Activated T-cell treated with anti-CD3 and anti-CD28 coated beads, Interleukin-2, amount 50 U/mL, for 72 hours (primary cell): ENCODE results near the gene MGAM2. TPM values are rescaled to one million over a fixed set of nuclear protein-coding genes. Genes with fewer than 3 reads are reported as not detected.

Experiments used
- total RNA-seq, 2 donors: library from RNA; stranded (reverse); gene quantifications; one replicate each; pipeline ENCODE4 v1.2.3, GENCODE V29; 2022

MGAM2 gene
- total RNA-seq, 2 donors from 2014 or later = 0.02 to 0.09 TPM

Other genes starting within 250 kb of the MGAM2 start
- gene OR9A4, start 195.3 kb upstream of the MGAM2 start, total RNA-seq = not detected
- not detected for gene CLEC5A, start 164.7 kb upstream of the MGAM2 start, total RNA-seq
- not detected for gene TAS2R38, start 137.9 kb upstream of the MGAM2 start, total RNA-seq
- under 1 TPM; 0.42 to 0.91 TPM for gene MGAM, start 115.8 kb upstream of the MGAM2 start, total RNA-seq
- gene PRSS58, start 146.3 kb downstream of the MGAM2 start, total RNA-seq = not detected